Measurements from ENCODE around the gene GPATCH1.

GPATCH1 gene

DNA sequence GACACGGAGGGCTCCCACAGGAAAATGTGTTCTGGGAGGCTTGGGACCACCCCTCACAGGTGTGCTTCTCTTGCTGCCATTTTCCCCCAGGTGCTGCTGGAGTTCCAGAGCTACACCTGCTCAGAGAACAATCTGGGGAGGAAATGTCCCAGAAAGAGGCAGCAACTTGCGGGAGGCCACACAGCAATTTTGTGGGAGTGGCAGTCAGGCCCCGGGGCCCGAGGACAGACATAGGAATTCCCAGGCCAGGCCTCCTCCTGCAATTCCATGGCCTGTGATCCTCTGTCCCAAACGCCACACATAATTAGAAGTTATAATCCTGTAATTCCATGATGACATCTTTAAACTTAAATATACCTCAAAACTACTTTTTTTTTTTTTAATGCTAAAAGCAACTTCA lies 18.1 kb upstream of the GPATCH1 start:
- H2AFZ ChIP-seq (ENCODE audit: low read length): no peak overlapping the region
- H4K20me1 ChIP-seq (ENCODE audit: insufficient read depth, low read length, poor library complexity, severe bottlenecking): no peaks in the 10 kb centered on the region
- no peaks in the 10 kb centered on the region for H3K9me3 ChIP-seq (ENCODE audit: insufficient read depth, low read depth, low read length)
- H3F3A ChIP-seq (ENCODE audit: low read depth): no peaks in the 10 kb centered on the region
- TF ChIP-seq, protein P1, sequence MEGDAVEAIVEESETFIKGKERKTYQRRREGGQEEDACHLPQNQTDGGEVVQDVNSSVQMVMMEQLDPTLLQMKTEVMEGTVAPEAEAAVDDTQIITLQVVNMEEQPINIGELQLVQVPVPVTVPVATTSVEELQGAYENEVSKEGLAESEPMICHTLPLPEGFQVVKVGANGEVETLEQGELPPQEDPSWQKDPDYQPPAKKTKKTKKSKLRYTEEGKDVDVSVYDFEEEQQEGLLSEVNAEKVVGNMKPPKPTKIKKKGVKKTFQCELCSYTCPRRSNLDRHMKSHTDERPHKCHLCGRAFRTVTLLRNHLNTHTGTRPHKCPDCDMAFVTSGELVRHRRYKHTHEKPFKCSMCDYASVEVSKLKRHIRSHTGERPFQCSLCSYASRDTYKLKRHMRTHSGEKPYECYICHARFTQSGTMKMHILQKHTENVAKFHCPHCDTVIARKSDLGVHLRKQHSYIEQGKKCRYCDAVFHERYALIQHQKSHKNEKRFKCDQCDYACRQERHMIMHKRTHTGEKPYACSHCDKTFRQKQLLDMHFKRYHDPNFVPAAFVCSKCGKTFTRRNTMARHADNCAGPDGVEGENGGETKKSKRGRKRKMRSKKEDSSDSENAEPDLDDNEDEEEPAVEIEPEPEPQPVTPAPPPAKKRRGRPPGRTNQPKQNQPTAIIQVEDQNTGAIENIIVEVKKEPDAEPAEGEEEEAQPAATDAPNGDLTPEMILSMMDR (conservative IDR thresholded peaks at IDR 0.05; ENCODE audit: low read length): no peak
- TF ChIP-seq EZH2phosphoT487 (IDR thresholded peaks at IDR 0.05; ENCODE audit: borderline replicate concordance): no peak
- no peaks in the 10 kb centered on the region for H3K4me1 ChIP-seq (ENCODE audit: insufficient read depth, low read length, poor library complexity, severe bottlenecking)
- no peaks in the 10 kb centered on the region for H3K36me3 ChIP-seq (ENCODE audit: insufficient read depth, low read length)
- H3K79me2 ChIP-seq (ENCODE audit: insufficient read depth, low read length): no peaks in the 10 kb centered on the region
- H3K4me2 ChIP-seq (ENCODE audit: low read depth, low read length, poor library complexity, severe bottlenecking): no peak overlapping the region
- no peaks in the 10 kb centered on the region for H3K9me2 ChIP-seq (replicated peaks; ENCODE audit: low read depth, low read length)
- H3K9ac ChIP-seq (ENCODE audit: low read depth, low read length, poor library complexity, severe bottlenecking): no peak overlapping the region
- H3K4me3 ChIP-seq (ENCODE audit: low read length, poor library complexity, severe bottlenecking): no peak overlapping the region
- no peaks in the 10 kb centered on the region for H3K27me3 ChIP-seq (ENCODE audit: insufficient read depth, low read length, poor library complexity, severe bottlenecking)

DNA sequence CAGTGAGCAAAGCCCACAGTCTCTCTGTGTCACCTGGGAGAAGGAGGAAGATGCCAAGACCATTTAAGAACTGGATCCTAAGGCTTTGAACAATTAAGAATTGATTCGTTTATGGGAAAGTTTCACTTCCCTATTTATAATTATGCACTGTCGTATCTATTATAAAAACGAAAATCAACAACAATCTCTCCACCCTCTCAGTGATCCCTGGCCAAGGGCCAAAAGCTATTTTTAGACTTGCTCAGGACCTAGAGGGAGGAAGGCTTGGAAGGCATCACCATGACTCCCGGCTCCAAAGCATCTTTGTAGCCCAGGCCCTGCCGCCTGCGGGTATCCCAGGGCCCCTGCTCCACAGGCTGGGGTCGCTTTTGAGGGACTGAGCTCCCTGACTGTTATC lies 17.6 kb upstream of the GPATCH1 start:
- Histone ChIP-seq H3K9ac (ENCODE audit: low read depth, low read length, poor library complexity, severe bottlenecking) (no peak overlapping the region), H4K20me1 (ENCODE audit: insufficient read depth, low read length, poor library complexity, severe bottlenecking) (no peaks in the 10 kb centered on the region), H2AFZ (ENCODE audit: low read length) (no peak overlapping the region), H3K79me2 (ENCODE audit: insufficient read depth, low read length) (no peaks in the 10 kb centered on the region), H3K4me3 (ENCODE audit: low read length, poor library complexity, severe bottlenecking) (no peak overlapping the region), H3K4me2 (ENCODE audit: low read depth, low read length, poor library complexity, severe bottlenecking) (no peak overlapping the region), H3K9me2 (replicated peaks; ENCODE audit: low read depth, low read length) (no peaks in the 10 kb centered on the region), H3K36me3 (ENCODE audit: insufficient read depth, low read length) (no peaks in the 10 kb centered on the region), H3F3A (ENCODE audit: low read depth) (no peaks in the 10 kb centered on the region), H3K9me3 (ENCODE audit: insufficient read depth, low read depth, low read length) (no peaks in the 10 kb centered on the region), H3K4me1 (ENCODE audit: insufficient read depth, low read length, poor library complexity, severe bottlenecking) (no peaks in the 10 kb centered on the region), H3K27me3 (ENCODE audit: insufficient read depth, low read length, poor library complexity, severe bottlenecking) (no peaks in the 10 kb centered on the region)
- TF ChIP-seq EZH2phosphoT487 (IDR thresholded peaks at IDR 0.05; ENCODE audit: borderline replicate concordance): no peak
- TF ChIP-seq, protein P1 (conservative IDR thresholded peaks at IDR 0.05; ENCODE audit: low read length): no peak

DNA sequence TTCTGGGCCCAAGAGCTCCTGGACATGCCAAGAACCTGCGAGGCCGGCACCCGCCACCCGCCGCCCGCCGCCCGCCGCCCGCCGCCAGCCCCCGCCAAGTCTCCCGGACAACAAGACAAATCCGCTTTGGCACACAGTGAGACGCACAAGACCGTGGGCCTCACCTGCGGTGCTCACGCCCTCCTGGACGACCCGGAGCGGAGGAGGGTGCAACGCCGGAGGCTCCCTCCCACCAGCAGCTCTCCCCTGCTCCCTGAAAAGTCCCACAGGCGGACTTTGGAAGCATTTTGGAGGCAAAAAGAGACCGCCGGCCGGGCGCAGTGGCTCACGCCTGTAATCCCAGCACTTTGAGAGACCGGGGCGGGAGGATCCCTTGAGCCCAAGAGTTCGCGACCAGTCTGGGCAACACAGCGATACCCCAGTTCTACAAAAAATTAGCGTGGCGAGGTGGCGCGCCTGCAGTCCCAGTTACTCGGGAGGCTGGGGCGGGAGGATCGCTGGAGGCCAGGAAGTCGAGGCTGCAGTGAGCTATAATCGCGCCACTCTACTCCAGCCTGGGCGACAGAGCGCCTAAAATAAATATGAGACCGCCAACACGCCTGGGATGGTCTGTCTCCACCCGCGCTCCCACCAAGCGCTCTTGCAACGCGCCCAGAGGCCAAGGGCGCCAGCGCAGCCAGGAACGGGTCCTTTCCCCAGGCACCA lies 17.1 kb upstream of the GPATCH1 start:
- Histone ChIP-seq H3K4me3 (ENCODE audit: low read length, poor library complexity, severe bottlenecking) (no peak overlapping the region), H3K27me3 (ENCODE audit: insufficient read depth, low read length, poor library complexity, severe bottlenecking) (no peaks in the 10 kb centered on the region), H3K9ac (ENCODE audit: low read depth, low read length, poor library complexity, severe bottlenecking) (no peak overlapping the region), H3K36me3 (ENCODE audit: insufficient read depth, low read length) (no peaks in the 10 kb centered on the region), H3K4me2 (ENCODE audit: low read depth, low read length, poor library complexity, severe bottlenecking) (no peak overlapping the region), H3K9me2 (replicated peaks; ENCODE audit: low read depth, low read length) (no peaks in the 10 kb centered on the region), H4K20me1 (ENCODE audit: insufficient read depth, low read length, poor library complexity, severe bottlenecking) (no peaks in the 10 kb centered on the region), H2AFZ (ENCODE audit: low read length) (no peak overlapping the region), H3K79me2 (ENCODE audit: insufficient read depth, low read length) (no peaks in the 10 kb centered on the region), H3K9me3 (ENCODE audit: insufficient read depth, low read depth, low read length) (no peaks in the 10 kb centered on the region), H3F3A (ENCODE audit: low read depth) (no peaks in the 10 kb centered on the region), H3K4me1 (ENCODE audit: insufficient read depth, low read length, poor library complexity, severe bottlenecking) (no peaks in the 10 kb centered on the region)
- no peak for TF ChIP-seq EZH2phosphoT487 (IDR thresholded peaks at IDR 0.05; ENCODE audit: borderline replicate concordance)
- TF ChIP-seq, protein P1 (conservative IDR thresholded peaks at IDR 0.05; ENCODE audit: low read length): no peak

All from Loucy (cell line).